Trophoblast cell (in vitro differentiated cells and primary cell): Measurements from ENCODE around the gene APOA4.

Source experiments
- DNase-seq, 2 donors: peaks; one replicate each; pipeline ENCODE4 v3.0.0-alpha.2; 2016
- H2AFZ ChIP-seq: 2 replicates; pipeline ENCODE4 v1.6.1; 2013; ENCODE audit warnings: low read length, moderate library complexity, mild to moderate bottlenecking; ENCODE audit not compliant: insufficient read depth, poor library complexity
- H2AK5ac ChIP-seq: 2 replicates; pipeline ENCODE4 v1.6.1; 2013; ENCODE audit warnings: mild to moderate bottlenecking, low read length
- H2BK120ac ChIP-seq: 2 replicates; pipeline ENCODE4 v1.6.1; 2013; ENCODE audit warnings: low read length, mild to moderate bottlenecking, moderate library complexity; ENCODE audit not compliant: insufficient read depth, poor library complexity
- H2BK12ac ChIP-seq: 2 replicates; pipeline ENCODE4 v1.6.1; 2013; ENCODE audit warnings: mild to moderate bottlenecking, low read length, moderate library complexity
- H2BK5ac ChIP-seq: 2 replicates; pipeline ENCODE4 v1.6.1; 2013; ENCODE audit warnings: low read length, low read depth, moderate library complexity, mild to moderate bottlenecking; ENCODE audit not compliant: poor library complexity
- H3K14ac ChIP-seq: 2 replicates; pipeline ENCODE4 v1.6.1; 2013; ENCODE audit warnings: mild to moderate bottlenecking, low read length
- H3K18ac ChIP-seq: 2 replicates; pipeline ENCODE4 v1.6.1; 2013; ENCODE audit warnings: mild to moderate bottlenecking, low read length
- H3K23ac ChIP-seq: 2 replicates; pipeline ENCODE4 v1.6.1; 2013; ENCODE audit warnings: low read length
- H3K27ac ChIP-seq: 2 replicates; pipeline ENCODE4 v1.5.1; 2013; ENCODE audit warnings: low read depth, mild to moderate bottlenecking, inconsistent platforms, low read length, moderate library complexity
- H3K27me3 ChIP-seq: 2 replicates; pipeline ENCODE4 v1.6.1; 2013; ENCODE audit warnings: inconsistent platforms, mild to moderate bottlenecking, low read length, moderate library complexity; ENCODE audit not compliant: insufficient read depth
- H3K36me3 ChIP-seq, 2 experiments: 1 replicate in 1 of 2; 2 replicates in 1 of 2; pipeline ENCODE4 v1.6.1; 2013; ENCODE audit warnings: low read length in 2 of 2, mild to moderate bottlenecking in 2 of 2, moderate library complexity in 1 of 2; ENCODE audit not compliant: insufficient read depth in 2 of 2, control insufficient read depth in 1 of 2
- H3K4ac ChIP-seq: 2 replicates; pipeline ENCODE4 v1.6.1; 2013; ENCODE audit warnings: low read depth, mild to moderate bottlenecking, low read length, moderate library complexity
- H3K4me1 ChIP-seq, 2 experiments: 1 replicate in 1 of 2; 2 replicates in 1 of 2; pipeline ENCODE4 v1.6.1; 2013; ENCODE audit warnings: low read length in 2 of 2, mild to moderate bottlenecking in 2 of 2, moderate library complexity in 1 of 2; ENCODE audit not compliant: insufficient read depth in 2 of 2, control insufficient read depth in 1 of 2
- H3K4me2 ChIP-seq: 2 replicates; pipeline ENCODE4 v1.6.1; 2013; ENCODE audit warnings: inconsistent platforms, mild to moderate bottlenecking, low read length, moderate library complexity
- H3K4me3 ChIP-seq: 2 replicates; pipeline ENCODE4 v1.5.1; 2013; ENCODE audit warnings: mild to moderate bottlenecking, low read depth, low read length, inconsistent platforms
- H3K79me1 ChIP-seq: one replicate; pipeline ENCODE4 v1.6.1; 2013; ENCODE audit warnings: low read length
- H3K79me2 ChIP-seq: 2 replicates; pipeline ENCODE4 v1.6.1; 2013; ENCODE audit warnings: low read length, mild to moderate bottlenecking; ENCODE audit not compliant: control insufficient read depth, insufficient read depth, poor library complexity
- H3K9ac ChIP-seq: 2 replicates; pipeline ENCODE4 v1.6.1; 2013; ENCODE audit warnings: mild to moderate bottlenecking, low read length
- H3K9me3 ChIP-seq: 2 replicates; pipeline ENCODE4 v1.6.1; 2013; ENCODE audit warnings: low read depth, mild to moderate bottlenecking, control low read depth, inconsistent platforms, low read length; ENCODE audit not compliant: insufficient read depth
- H4K12ac ChIP-seq: 2 replicates; pipeline ENCODE4 v1.6.1; 2013; ENCODE audit warnings: low read depth, mild to moderate bottlenecking, low read length, moderate library complexity
- H4K8ac ChIP-seq: 2 replicates; pipeline ENCODE4 v1.6.1; 2013; ENCODE audit warnings: low read depth, mild to moderate bottlenecking, low read length, moderate library complexity
- H4K91ac ChIP-seq: one replicate; pipeline ENCODE4 v1.6.1; 2013; ENCODE audit warnings: low read depth, mild to moderate bottlenecking, low read length, moderate library complexity
- WGBS: extraction: QIAGEN DNeasy Blood & Tissue Kit; methylation state at CpG from one replicate; pipeline ENCODE4 v1.1.7; 2013; ENCODE audit warnings: missing lambda C conversion rate; ENCODE audit not compliant: insufficient read length, insufficient coverage; ENCODE audit errors: extremely low coverage; 5-methylcytosine and 5-hydroxymethylcytosine counted together

APOA4 gene

GRCh38 chr11:116868066-116868465, 45.0 kb upstream of the APOA4 start:
- H3K27me3 ChIP-seq = no peaks in the 10 kb centered on the region
- WGBS = no CpG with 5 or more reads among the region's 3 CpGs

GRCh38 chr11:116867619-116868018, 44.5 kb upstream of the APOA4 start:
- Histone ChIP-seq H2BK120ac (no peak overlapping the region), H3K18ac (no peak overlapping the region), H3K23ac (no peak overlapping the region), H4K91ac (no peak overlapping the region), H2BK12ac (no peak overlapping the region), H2BK5ac (no peak overlapping the region), H3K14ac (no peak overlapping the region), H2AFZ (no peak overlapping the region), H3K36me3 (peaks cover 13 to 26% of the 10 kb centered on the region in 2 experiments), H3K4me3 (no peak overlapping the region), H4K12ac (no peak overlapping the region), H3K27ac (no peak overlapping the region), H3K9ac (no peak overlapping the region), H3K79me1 (no peaks in the 10 kb centered on the region), H3K9me3 (no peaks in the 10 kb centered on the region), H3K4ac (no peak overlapping the region), H3K79me2 (no peaks in the 10 kb centered on the region), H3K4me1 (peaks cover 5 to 8% of the 10 kb centered on the region in 2 experiments), H2AK5ac (no peak overlapping the region), H4K8ac (no peak overlapping the region), H3K27me3 (no peaks in the 10 kb centered on the region), H3K4me2 (no peak overlapping the region)
- no CpG with 5 or more reads among the region's 11 CpGs for WGBS
- DNase-seq = peak; percentile 43 to 63

More at GRCh38 chr11:116868066-116868465, 45.0 kb upstream of the APOA4 start:
- DNase-seq = no peak
- H3K23ac ChIP-seq = no peak overlapping the region
- peaks cover 15 to 28% of the 10 kb centered on the region in 2 experiments for H3K36me3 ChIP-seq
- H3K14ac ChIP-seq = no peak overlapping the region
- no peak overlapping the region for H3K9ac ChIP-seq
- no peak overlapping the region for H3K4ac ChIP-seq
- no peak overlapping the region for H3K27ac ChIP-seq
- no peak overlapping the region for H4K12ac ChIP-seq
- H3K4me1 ChIP-seq = peaks cover 5 to 8% of the 10 kb centered on the region in 2 experiments
- no peaks in the 10 kb centered on the region for H3K79me2 ChIP-seq
- H2AK5ac ChIP-seq = no peak overlapping the region
- no peak overlapping the region for H2BK120ac ChIP-seq
- no peaks in the 10 kb centered on the region for H3K79me1 ChIP-seq
- H4K91ac ChIP-seq = no peak overlapping the region
- no peaks in the 10 kb centered on the region for H3K9me3 ChIP-seq
- no peak overlapping the region for H3K4me3 ChIP-seq
- H2BK5ac ChIP-seq = no peak overlapping the region
- H3K4me2 ChIP-seq = no peak overlapping the region
- no peak overlapping the region for H2AFZ ChIP-seq
- no peak overlapping the region for H2BK12ac ChIP-seq
- H3K18ac ChIP-seq = no peak overlapping the region
- no peak overlapping the region for H4K8ac ChIP-seq

DNA sequence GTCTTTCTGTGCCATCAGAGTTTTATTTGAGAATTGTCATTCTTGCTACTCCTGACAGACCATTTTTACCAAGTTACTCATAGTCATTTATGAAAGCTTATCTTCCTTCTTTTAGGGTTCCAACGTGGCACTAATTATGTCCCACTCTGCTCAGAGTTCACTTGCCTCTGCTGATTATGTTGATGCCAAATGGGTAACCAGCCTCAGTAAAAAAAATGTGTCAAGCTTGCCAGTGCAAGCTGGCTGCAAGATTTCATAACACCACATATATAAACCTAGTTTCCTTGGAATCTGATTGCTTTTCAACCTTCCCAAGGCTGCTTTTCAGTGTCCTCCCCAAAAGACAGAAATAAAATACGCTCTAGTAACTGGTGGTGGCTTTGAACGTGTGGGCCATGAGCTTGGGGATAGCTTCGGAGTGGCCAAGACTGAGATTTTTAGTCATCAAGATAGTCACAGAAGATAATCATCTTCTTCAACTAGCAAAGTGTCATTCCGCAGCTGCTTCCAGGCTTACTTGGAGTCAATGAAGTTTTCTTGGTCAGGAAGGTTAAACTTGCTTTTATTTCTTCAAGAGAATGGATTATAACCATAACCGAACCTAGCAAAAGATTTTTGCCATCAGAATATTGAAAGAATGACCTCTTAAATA, 43.8 kb upstream of the APOA4 start:
- Histone ChIP-seq H3K9ac (no peak overlapping the region), H3K4me1 (peaks cover 5 to 8% of the 10 kb centered on the region in 2 experiments), H3K79me2 (no peaks in the 10 kb centered on the region), H3K79me1 (no peaks in the 10 kb centered on the region), H3K4me2 (no peak overlapping the region), H3K27ac (no peak overlapping the region), H2AFZ (no peak overlapping the region), H2AK5ac (no peak overlapping the region), H3K4me3 (no peak overlapping the region), H4K12ac (no peak overlapping the region), H4K8ac (no peak overlapping the region), H3K9me3 (no peaks in the 10 kb centered on the region), H3K14ac (no peak overlapping the region), H2BK12ac (no peak overlapping the region), H3K27me3 (no peaks in the 10 kb centered on the region), H2BK5ac (no peak overlapping the region), H4K91ac (no peak overlapping the region), H3K36me3 (peaks cover 13 to 28% of the 10 kb centered on the region in 2 experiments), H3K4ac (no peak overlapping the region), H3K18ac (no peak overlapping the region), H2BK120ac (no peak overlapping the region), H3K23ac (no peak overlapping the region)
- peak; percentile 62 to 87 for DNase-seq
- no CpG with 5 or more reads among the region's 6 CpGs for WGBS

GRCh38 chr11:116865696-116866095, 42.6 kb upstream of the APOA4 start:
- peaks cover 13 to 34% of the 10 kb centered on the region in 2 experiments for H3K36me3 ChIP-seq
- no peak overlapping the region for H3K4ac ChIP-seq
- H3K4me3 ChIP-seq = no peak overlapping the region
- H3K79me2 ChIP-seq = no peaks in the 10 kb centered on the region
- peaks cover 5 to 8% of the 10 kb centered on the region in 2 experiments for H3K4me1 ChIP-seq
- H3K79me1 ChIP-seq = no peaks in the 10 kb centered on the region
- H2BK120ac ChIP-seq = no peak overlapping the region
- H3K14ac ChIP-seq = no peak overlapping the region
- no peak overlapping the region for H4K12ac ChIP-seq
- no peak overlapping the region for H3K27ac ChIP-seq
- H3K9me3 ChIP-seq = no peaks in the 10 kb centered on the region
- H3K18ac ChIP-seq = no peak overlapping the region
- no peak overlapping the region for H4K8ac ChIP-seq
- H2BK12ac ChIP-seq = no peak overlapping the region
- no peak overlapping the region for H3K9ac ChIP-seq
- peak; percentile 69 to 81 for DNase-seq
- WGBS = no CpG with 5 or more reads among the region's 1 CpG
- no peak overlapping the region for H3K23ac ChIP-seq
- no peak overlapping the region for H2AK5ac ChIP-seq
- no peak overlapping the region for H2BK5ac ChIP-seq
- H4K91ac ChIP-seq = no peak overlapping the region
- no peak overlapping the region for H2AFZ ChIP-seq
- H3K4me2 ChIP-seq = no peak overlapping the region
- H3K27me3 ChIP-seq = no peaks in the 10 kb centered on the region
